GM18507 (cell line): ENCODE results near the gene TOR1AIP1.
"Not testable (repeated sequence)": the region's sequence is repeated elsewhere in the genome, so short reads cannot be mapped to it uniquely, and the experiment has no call there.

Experiments
- DNase-seq: peaks from one replicate; pipeline ENCODE4 v3.0.0; 2011; ENCODE audit warnings: low read depth; ENCODE audit not compliant: insufficient read length; ENCODE audit errors: extremely low spot score
- FAIRE-seq: peaks from 2 replicates; lab custom pipeline; 2011; peaks lifted over from hg19 to GRCh38; lab: Jason Lieb, UNC

TOR1AIP1 gene, protein sequence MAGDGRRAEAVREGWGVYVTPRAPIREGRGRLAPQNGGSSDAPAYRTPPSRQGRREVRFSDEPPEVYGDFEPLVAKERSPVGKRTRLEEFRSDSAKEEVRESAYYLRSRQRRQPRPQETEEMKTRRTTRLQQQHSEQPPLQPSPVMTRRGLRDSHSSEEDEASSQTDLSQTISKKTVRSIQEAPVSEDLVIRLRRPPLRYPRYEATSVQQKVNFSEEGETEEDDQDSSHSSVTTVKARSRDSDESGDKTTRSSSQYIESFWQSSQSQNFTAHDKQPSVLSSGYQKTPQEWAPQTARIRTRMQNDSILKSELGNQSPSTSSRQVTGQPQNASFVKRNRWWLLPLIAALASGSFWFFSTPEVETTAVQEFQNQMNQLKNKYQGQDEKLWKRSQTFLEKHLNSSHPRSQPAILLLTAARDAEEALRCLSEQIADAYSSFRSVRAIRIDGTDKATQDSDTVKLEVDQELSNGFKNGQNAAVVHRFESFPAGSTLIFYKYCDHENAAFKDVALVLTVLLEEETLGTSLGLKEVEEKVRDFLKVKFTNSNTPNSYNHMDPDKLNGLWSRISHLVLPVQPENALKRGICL

GRCh38 chr1:179882253-179883039 lies at the start of gene TOR1AIP1:
Gene TOR1AIP1, plus strand, starts transcription at chr1:179882285. Its CDS starts 218 bp downstream, at chr1:179882503.
- peak; percentile 95 for FAIRE-seq
- peak; percentile 73 for DNase-seq

- not testable (repeated sequence) for DNase-seq, FAIRE-seq
Observed at GRCh38 chr1:179836686-179837445, 45.2 kb upstream of the TOR1AIP1 start.

DNA sequence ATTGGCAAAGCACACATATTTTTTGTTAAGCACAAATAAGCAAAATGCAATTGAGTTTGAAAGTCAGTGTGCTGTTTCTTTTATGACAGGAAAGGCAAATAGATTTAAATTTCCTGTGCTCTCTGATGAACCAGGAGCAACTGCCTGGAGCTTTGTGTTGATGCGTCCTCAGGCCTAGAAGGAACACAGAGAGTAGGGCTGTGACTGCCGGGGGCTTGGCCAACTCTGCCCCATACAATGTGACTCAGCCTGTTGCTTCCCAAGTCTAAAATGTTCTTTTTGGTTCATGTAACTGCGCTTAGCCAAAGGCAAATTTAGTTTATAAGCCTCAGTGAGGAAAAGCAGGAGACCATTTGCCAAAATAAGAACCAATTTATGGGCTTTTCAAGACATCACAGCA lies 42.0 kb upstream of the TOR1AIP1 start:
- no peak for DNase-seq
- FAIRE-seq: no peak

DNA sequence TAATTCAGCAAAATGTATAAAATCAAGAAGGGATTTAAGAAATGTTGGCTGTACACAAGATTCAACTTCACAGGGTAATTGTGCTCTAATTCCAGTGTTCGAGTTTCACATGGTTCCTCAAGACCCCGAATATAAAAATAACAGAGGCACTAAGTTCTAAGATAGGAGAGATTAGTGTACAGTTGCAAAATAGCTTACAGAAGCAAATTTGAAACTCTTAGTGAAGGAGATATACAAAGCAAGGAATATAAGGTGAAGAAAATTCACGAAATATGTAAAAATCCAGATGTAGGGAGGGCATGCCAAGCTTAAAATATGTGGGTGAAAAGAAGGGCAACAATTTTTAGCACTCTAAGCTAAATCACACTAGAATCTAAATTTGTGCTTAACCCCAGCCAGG lies 33.9 kb upstream of the TOR1AIP1 start:
- FAIRE-seq (no peak), DNase-seq (no peak)

DNA sequence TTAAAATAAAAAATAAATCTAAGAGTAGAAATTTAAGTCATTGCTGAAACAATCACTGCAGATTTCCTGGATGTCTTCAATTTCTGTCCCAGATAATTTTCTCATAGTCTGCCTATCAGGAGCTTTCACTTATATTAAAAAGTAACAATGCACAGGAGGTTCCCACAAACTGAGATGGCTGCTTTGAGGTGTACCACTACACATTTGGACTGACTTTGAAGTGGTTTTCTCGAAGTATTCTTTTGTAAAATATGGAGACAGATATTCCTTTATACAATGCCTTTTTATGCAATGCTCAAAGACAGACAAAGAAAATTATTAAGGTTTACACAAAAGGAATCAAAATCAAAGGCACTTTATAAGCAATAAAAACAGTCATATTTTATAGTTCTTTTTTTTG lies 29.0 kb upstream of the TOR1AIP1 start:
- no peak for DNase-seq

GRCh38 chr1:179855831-179856230 lies 26.3 kb upstream of the TOR1AIP1 start:
- DNase-seq, FAIRE-seq: not testable (repeated sequence)

More for the DNA sequence above, 29.0 kb upstream of the TOR1AIP1 start:
- FAIRE-seq: no peak

- DNase-seq (no peak), FAIRE-seq (no peak)
Observed at GRCh38 chr1:179856296-179856695, 25.8 kb upstream of the TOR1AIP1 start.

GRCh38 chr1:179857009-179857408 lies 25.1 kb upstream of the TOR1AIP1 start:
- no peak for FAIRE-seq
- DNase-seq: no peak

GRCh38 chr1:179860652-179861051 lies 21.4 kb upstream of the TOR1AIP1 start:
- no peak for FAIRE-seq
- no peak for DNase-seq

- FAIRE-seq: no peak
Observed at GRCh38 chr1:179865377-179865776, 16.7 kb upstream of the TOR1AIP1 start.

DNA sequence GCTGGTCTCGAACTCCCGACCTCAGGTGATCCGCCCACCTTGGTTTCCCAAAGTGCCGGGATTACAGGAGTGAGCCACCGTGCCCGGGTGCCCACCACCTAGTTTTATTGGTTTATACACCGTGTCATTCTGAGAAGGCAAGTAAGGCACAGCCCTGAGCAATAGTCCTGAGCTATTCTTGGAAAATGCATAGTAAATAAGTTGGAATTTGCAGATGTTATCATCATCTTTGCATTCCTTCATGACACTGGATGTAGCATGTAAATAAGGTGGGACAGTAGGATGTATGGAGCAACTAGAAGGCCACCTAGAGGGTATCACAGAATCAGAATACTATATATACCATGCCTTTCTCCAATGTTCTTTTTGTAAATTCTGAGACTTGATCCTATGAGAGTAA lies 15.5 kb upstream of the TOR1AIP1 start:
- FAIRE-seq (no peak), DNase-seq (no peak)

More at GRCh38 chr1:179865377-179865776, 16.7 kb upstream of the TOR1AIP1 start:
- no peak for DNase-seq

DNA sequence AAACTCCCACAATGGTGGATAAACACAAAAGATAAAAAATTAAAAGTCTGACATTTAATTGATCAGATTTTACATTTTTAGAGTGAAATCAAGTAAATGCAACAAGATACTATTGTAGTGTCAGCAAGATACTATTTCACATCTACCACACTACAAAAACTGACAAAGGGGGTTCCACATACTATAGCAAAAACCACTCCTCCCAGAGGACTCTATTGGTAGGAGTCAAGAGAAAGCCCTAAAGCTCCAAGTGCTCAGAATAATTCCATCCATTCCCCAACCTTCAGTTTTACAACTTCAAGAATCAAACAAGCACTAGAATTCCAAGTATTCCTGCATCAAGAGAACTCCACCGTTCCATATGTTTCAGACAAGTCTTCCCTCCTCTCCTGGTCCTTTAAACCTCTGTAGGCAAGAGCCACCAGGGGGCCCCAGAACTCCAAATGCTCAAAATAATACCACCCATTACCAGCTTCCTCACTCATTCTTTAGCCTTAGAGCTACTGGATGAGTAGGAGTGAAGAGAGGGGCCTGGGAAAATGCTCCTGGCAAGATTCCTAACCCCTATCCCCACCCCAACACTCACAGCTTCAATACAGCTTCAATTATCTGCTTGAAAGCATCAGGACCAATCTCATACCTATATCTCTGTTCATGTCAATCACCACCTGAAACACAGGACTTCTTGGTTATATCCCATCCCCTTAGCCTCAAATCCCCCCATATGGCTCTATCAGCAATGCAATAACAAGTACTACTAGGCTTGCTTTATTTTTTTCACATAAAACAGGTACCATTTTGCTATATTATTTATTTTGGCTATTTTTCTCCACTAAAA lies 14.4 kb upstream of the TOR1AIP1 start:
- DNase-seq: no peak
- FAIRE-seq: peak; percentile 62

GRCh38 chr1:179870870-179871269 lies 11.2 kb upstream of the TOR1AIP1 start:
- no peak for FAIRE-seq
- DNase-seq: no peak

DNA sequence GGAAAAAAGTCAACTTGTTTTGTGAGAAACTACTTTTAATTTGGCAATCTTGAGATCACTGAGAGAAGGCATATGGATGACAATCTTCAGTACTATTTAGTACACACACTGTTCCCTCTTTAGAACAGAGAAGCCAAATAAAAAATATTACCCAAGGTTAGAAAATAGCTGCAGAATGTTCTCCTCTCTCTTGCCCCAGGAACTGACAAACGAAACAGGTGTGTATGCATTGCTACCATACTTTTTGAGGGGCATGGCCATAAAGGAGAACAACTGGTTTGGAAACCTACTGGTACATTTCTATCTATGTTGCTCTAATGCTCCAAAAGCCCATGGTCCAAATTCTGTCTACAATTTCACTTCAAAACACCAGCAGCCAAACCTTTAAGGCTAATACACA lies 10.1 kb upstream of the TOR1AIP1 start:
- FAIRE-seq: no peak
- DNase-seq: no peak

DNA sequence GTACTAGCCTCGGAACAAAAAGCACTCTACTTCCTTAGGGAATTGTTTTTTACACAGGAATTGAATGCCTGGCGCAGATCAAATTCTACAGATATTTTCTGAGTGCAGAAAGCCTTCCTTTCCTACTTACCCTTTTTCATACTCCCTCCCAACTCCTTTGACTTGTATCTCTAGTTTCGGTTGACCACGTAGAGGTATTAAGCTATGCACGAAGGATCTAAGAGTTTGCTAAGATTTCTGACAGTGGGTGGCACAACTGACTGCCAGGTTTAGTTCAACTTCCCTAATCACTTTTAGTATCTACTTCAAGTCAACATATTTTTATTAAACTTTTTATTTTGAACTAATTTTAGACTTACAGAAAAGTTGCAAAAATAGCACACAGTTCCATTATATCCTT lies 9.5 kb upstream of the TOR1AIP1 start:
- FAIRE-seq: no peak
- no peak for DNase-seq

- DNase-seq (no peak), FAIRE-seq (no peak)
Observed at GRCh38 chr1:179873438-179873851, 8.6 kb upstream of the TOR1AIP1 start.

DNA sequence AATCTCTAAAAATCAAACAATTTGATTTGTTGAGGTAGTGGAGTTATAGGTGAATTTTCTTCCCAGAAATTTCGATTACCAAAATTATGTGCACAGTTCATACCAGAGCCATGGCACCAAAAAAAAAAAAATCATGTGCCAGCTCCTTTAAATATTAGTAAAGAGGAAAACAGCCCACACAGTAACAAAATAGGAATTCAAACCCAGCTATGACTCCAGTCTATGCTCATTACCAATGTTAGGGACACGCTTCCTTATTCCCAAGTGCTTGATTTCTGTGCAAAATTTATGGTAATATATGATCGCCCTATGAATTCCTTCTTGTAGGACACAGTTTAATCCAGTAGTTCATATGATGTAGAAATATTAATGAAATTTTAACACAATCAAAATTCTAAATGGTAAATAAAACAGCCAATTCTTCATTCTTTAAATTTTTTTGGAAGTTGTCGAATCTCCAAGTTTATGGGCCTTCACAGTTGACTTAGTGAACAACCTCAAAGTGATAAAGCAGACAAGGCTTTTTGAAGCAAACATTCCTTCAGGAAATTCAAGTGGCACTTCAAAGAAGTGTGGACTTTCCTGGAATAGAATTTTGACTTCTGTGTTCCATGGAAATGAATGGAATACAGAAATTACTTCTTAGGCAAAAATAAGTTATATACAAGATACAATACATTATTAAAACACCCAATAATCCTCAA lies 6.3 kb upstream of the TOR1AIP1 start:
- no peak for FAIRE-seq
- no peak for DNase-seq

DNA sequence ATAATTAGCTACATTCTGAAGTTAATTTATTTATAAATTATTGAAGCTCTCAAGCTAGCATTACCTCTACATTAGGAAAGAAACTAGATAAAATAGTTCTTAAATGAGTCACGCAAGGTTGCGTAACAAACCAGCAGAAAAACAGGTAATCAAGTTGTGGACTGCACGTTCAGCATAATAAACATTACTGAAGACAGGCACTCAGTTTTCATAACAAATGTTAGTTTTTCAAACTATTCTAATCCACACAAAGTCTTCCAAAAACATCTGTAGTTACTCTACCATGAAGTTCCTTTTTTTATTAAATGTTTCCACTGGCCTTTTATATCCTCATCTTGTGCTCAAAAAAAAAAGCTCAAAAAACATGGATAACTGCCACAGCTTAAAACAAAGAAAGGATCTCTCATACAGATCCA lies 5.8 kb upstream of the TOR1AIP1 start:
- FAIRE-seq: no peak
- DNase-seq: no peak
